Measurements from ENCODE around the gene RHD. TPM values are rescaled to one million over a fixed set of nuclear protein-coding genes. Genes with fewer than 3 reads are reported as not detected.

The RHD gene
- total RNA-seq = not detected in 2 replicates

DNA sequence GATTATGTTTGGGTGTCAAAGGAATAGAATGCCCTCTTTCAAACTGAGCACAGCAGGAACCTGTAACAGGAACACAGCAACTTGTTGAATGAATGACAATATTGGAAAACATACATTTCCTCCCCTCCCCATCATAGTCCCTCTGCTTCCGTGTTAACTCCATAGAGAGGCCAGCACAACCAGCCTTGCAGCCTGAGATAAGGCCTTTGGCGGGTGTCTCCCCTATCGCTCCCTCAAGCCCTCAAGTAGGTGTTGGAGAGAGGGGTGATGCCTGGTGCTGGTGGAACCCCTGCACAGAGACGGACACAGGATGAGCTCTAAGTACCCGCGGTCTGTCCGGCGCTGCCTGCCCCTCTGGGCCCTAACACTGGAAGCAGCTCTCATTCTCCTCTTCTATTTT, at the start of gene RHD:
TSS of gene RHD (plus strand) at position 272 of the 400 bp plus-strand sequence. CDS start at position 311, 39 bp downstream.

DNA sequence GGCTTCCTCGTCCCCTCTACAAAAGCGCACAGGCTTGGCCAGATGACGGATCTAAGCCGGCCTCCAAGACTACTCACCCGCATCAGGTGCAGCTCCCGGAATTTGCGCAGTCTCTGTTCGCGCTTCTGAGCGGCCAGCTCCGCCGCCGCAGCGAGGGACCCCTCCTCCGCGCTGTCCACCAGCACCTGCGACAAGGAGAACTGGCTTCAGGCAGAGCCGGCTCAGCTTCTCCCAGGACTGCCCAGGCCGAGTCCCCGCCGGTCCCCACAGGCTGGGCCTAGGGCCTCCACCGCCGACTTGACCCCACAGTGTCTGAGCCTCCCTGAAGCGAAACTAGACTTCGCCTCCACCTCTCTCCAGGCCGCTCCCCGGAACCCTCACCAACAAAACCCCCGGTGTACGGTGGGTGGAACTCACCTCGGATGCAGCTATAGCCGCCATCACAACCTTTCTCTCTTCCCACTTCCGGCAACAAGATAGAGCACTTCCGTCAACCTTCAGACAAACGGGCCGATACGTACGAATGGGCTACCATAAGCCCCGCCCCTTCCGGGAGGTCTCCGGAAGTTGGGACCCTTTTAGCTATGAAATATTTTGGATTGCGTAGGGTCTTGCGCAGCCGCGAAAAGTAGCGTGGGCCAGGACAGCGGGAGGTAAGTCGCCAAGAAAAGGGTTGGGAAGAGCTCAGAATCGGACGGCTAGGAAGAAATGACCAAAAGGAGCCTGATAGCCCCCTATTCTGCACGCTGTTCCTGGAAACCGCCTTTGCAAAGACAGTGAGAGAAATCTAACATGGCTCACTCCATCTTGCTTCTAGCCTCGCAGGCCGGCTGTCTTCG, 40.1 kb upstream of the RHD start, which contains the start of gene SYF2:
TSS of gene SYF2 (minus strand) at position 476 of the 839 bp plus-strand sequence. CDS start at position 441, 35 bp downstream.

DNA sequence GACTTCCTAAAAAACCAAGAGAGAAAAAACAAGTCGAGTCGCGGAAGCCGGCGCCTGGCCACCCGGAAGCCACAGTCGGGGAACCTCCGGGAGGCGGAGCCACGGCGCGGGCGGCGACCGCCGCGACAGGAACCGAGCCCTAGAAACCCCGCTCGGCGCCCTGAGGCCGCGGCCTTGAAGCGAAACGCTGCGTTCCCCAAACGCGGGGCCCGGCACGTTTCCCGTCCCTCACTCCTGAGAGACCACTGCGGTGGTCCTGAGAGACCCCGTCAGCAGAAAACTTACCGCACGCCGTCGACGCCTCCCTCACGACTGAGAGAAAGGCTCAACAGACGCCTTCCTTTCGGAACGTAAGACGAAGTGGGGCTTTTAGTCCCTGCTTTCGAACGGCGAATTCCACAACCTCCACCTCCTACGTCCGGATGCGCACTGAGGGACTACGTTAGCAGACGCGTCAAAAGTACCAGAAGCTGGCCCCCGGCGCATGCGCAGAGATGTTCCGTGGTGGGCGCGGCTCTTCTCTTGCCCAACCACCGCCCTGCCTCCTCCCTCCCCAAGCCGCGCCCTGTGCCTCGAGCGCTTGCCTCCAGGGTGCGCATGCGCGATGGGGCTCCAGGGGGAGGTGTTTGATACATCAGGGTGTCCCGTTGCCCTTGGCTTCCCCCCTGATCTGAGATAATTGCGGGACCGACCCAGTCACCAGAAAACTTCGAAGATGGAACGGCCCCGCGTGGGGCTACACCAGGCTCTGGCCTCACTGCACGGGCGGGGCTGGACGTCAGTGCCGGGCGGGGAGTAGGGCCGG, 25.1 kb upstream of the RHD start, which contains the start of gene RSRP1:
TSS of gene RSRP1 (minus strand) at position 431 of the 805 bp plus-strand sequence. CDS start 491 bp downstream, outside the sequence.

DNA sequence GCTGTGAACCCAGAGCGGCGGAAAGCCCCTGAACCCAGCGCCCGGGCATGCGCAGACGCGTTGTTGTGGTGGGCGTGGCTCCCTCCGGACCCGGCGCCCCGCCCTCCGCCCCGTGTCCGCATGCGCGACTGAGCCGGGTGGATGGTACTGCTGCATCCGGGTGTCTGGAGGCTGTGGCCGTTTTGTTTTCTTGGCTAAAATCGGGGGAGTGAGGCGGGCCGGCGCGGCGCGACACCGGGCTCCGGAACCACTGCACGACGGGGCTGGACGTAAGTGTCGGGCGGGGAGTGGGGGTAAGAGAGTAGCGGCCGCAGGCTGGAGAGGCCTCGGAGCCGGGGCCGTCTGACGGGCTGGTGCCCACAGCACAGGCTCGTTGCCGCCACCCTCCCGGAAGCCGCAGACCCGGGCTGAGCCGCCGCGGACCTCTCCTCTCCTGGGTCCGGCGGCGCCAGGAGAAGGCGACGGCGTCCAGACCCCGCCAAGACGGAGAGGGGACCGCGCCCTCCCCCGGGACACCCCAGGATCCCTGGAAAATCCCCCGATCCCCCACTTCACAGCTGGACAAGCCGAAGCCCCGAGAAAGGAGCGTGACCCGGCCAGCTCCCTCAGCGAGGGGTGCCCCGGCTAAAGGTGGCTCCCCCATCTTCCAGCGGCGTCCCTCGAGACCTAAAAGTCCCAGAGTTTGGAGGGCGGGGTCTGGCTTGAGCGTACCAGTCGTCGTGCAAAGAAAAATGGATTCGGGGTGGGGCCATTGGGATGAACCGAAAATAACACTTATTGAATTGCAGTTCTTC, 66.1 kb downstream of the RHD start, which contains the start of gene TMEM50A:
TSS of gene TMEM50A (plus strand) at position 147 of the 794 bp plus-strand sequence. CDS start 2,153 bp downstream, outside the sequence.

Other genes with a start within 250 kb of the RHD start
- gene SYF2, start 40.0 kb upstream of the RHD start, total RNA-seq = 22.3 and 34.9 TPM in 2 replicates
- gene RSRP1, start 25.1 kb upstream of the RHD start, total RNA-seq = 104 and 234 TPM in 2 replicates
- 68.3 and 104 TPM in 2 replicates for gene TMEM50A, start 65.8 kb downstream of the RHD start, total RNA-seq
- 0.87 and 1.2 TPM in 2 replicates for gene RHCE, start 148.3 kb downstream of the RHD start, total RNA-seq
- gene MACO1, start 158.4 kb downstream of the RHD start, total RNA-seq = 25.9 and 26.9 TPM in 2 replicates

All from placental epithelial cell (primary cell).